Tibial nerve (tissue), 4 donors: ENCODE results near the gene THUMPD1. TPM values are rescaled to one million over a fixed set of nuclear protein-coding genes. Genes with fewer than 3 reads are reported as not detected.
"Not testable (repeated sequence)": the region's sequence is repeated elsewhere in the genome, so short reads cannot be mapped to it uniquely, and the experiment has no call there.

Source experiments
- DNase-seq, 2 donors: peaks; one replicate each; pipeline ENCODE4 v3.0.0-alpha.2; 2019; ENCODE audit warnings: low spot score in 2 of 2
- H3K27ac ChIP-seq, 4 donors: fragments of 200-600 bp; sonication (generic) in 3 of 4; one replicate each; pipeline ENCODE4 v1.5.1; 2017 to 2019; ENCODE audit warnings: mild to moderate bottlenecking in 1 of 4
- H3K27me3 ChIP-seq, 2 donors: fragments of 200-600 bp; sonication (generic) in 1 of 2; one replicate each; pipeline versions ENCODE4 v1.5.1 to v1.6.0; 2017 to 2019
- H3K36me3 ChIP-seq, 3 donors: fragments of 200-600 bp; sonication (generic); one replicate each; pipeline ENCODE4 v1.5.1; 2018 to 2019
- H3K4me1 ChIP-seq, 4 donors: fragments of 200-600 bp; sonication (generic) in 3 of 4; one replicate each; pipeline ENCODE4 v1.5.1; 2017 to 2019
- H3K4me3 ChIP-seq, 4 donors: fragments of 200-600 bp; sonication (generic) in 3 of 4; one replicate each; pipeline ENCODE4 v1.5.1; 2017 to 2019; ENCODE audit warnings: mild to moderate bottlenecking in 1 of 4, moderate library complexity in 1 of 4
- H3K9me3 ChIP-seq, 4 donors: fragments of 200-600 bp; sonication (generic) in 3 of 4; one replicate each; pipeline ENCODE4 v1.5.1; 2017 to 2019
- CTCF ChIP-seq, 5 experiments: fragments of 200-600 bp in 3 of 5; fragments of 450-650 bp in 2 of 5; sonication (generic) in 3 of 5; IDR thresholded peaks; one replicate each; pipeline ENCODE4 v1.5.1; 2016 to 2019; ENCODE audit warnings: antibody characterized with exemption in 5 of 5, mild to moderate bottlenecking in 3 of 5, moderate library complexity in 2 of 5
- EP300 ChIP-seq, 2 donors: sonication (generic); formaldehyde crosslinking; IDR thresholded peaks; one replicate each; pipeline ENCODE4 v1.6.1; 2017; ENCODE audit warnings: antibody characterized with exemption in 2 of 2, mild to moderate bottlenecking in 1 of 2
- POLR2A ChIP-seq, 2 donors: fragments of 450-650 bp; IDR thresholded peaks; one replicate each; pipeline ENCODE4 v1.6.1; 2017; ENCODE audit warnings: antibody characterized with exemption in 2 of 2, mild to moderate bottlenecking in 2 of 2, moderate library complexity in 2 of 2
- WGBS, 2 donors: methylation state at CpG; one replicate each; pipeline ENCODE4 v1.1.5; 2018; 5-methylcytosine and 5-hydroxymethylcytosine counted together
- total RNA-seq, 4 donors: library from RNA; depleted of rRNA; stranded (reverse); fragments of >200 nt; gene quantifications; one replicate each; pipeline ENCODE4 v1.1.0, GENCODE V29; 2016

THUMPD1 gene
- total RNA-seq, 4 donors from 2014 or later = 33.6 to 58.4 (median 49.8) TPM

- 77 to 81% methylated on average over 1 of the region's 1 CpG for WGBS, 2 donors
- H3K4me3 ChIP-seq = no peak overlapping the region
Observed at GRCh38 chr16:20761175-20761574, 19.6 kb upstream of the THUMPD1 start.

GRCh38 chr16:20760346-20760745, 18.7 kb upstream of the THUMPD1 start:
- H3K27ac ChIP-seq = no peak overlapping the region
- peaks cover 0 to 4% (median 0%) of the 10 kb centered on the region in 4 donors for H3K4me1 ChIP-seq
- no peaks in the 10 kb centered on the region for H3K9me3 ChIP-seq
- WGBS, 2 donors = 68% methylated on average over 2 of the region's 2 CpGs
- no peak for TF ChIP-seq CTCF (IDR thresholded peaks at IDR 0.05)
- TF ChIP-seq POLR2A (IDR thresholded peaks at IDR 0.05) = no peak
- TF ChIP-seq EP300 (IDR thresholded peaks at IDR 0.05) = no peak
- no peak overlapping the region for H3K4me3 ChIP-seq
- H3K36me3 ChIP-seq = no peaks in the 10 kb centered on the region
- no peaks in the 10 kb centered on the region for H3K27me3 ChIP-seq
- no peak for DNase-seq

More at GRCh38 chr16:20761175-20761574, 19.6 kb upstream of the THUMPD1 start:
- Histone ChIP-seq H3K36me3 (no peaks in the 10 kb centered on the region), H3K4me1 (peaks cover 0 to 4% (median 0%) of the 10 kb centered on the region in 4 donors), H3K9me3 (no peaks in the 10 kb centered on the region), H3K27ac (no peak overlapping the region), H3K27me3 (no peaks in the 10 kb centered on the region)
- no peak for DNase-seq
- TF ChIP-seq EP300 (IDR thresholded peaks at IDR 0.05) = no peak
- no peak for TF ChIP-seq POLR2A (IDR thresholded peaks at IDR 0.05)
- TF ChIP-seq CTCF (IDR thresholded peaks at IDR 0.05) = no peak

GRCh38 chr16:20755799-20756198, 14.2 kb upstream of the THUMPD1 start:
- not testable (repeated sequence) for H3K4me1 ChIP-seq, H3K36me3 ChIP-seq, H3K9me3 ChIP-seq, H3K27ac ChIP-seq, H3K4me3 ChIP-seq, H3K27me3 ChIP-seq, DNase-seq
- 93 to 96% methylated on average over 4 to 5 of the region's 5 CpGs for WGBS, 2 donors

GRCh38 chr16:20755238-20755637, 13.6 kb upstream of the THUMPD1 start:
- peaks cover 0 to 5% (median 0%) of the 10 kb centered on the region in 4 donors for H3K9me3 ChIP-seq
- no peaks in the 10 kb centered on the region for H3K27me3 ChIP-seq
- no peak for TF ChIP-seq CTCF (IDR thresholded peaks at IDR 0.05)
- TF ChIP-seq EP300 (IDR thresholded peaks at IDR 0.05) = no peak
- no peak for TF ChIP-seq POLR2A (IDR thresholded peaks at IDR 0.05)
- WGBS, 2 donors = 74 to 86% methylated on average over 1 of the region's 1 CpG
- H3K27ac ChIP-seq = no peak overlapping the region
- DNase-seq = no peak
- H3K36me3 ChIP-seq = no peaks in the 10 kb centered on the region
- no peaks in the 10 kb centered on the region for H3K4me1 ChIP-seq
- no peak overlapping the region for H3K4me3 ChIP-seq

- no peak overlapping the region for H3K4me3 ChIP-seq
- no peaks in the 10 kb centered on the region for H3K27me3 ChIP-seq
- no peak for TF ChIP-seq EP300 (IDR thresholded peaks at IDR 0.05)
- TF ChIP-seq CTCF (IDR thresholded peaks at IDR 0.05) = no peak
- no peak overlapping the region for H3K27ac ChIP-seq
- WGBS, 2 donors = 76 to 78% methylated on average over 1 of the region's 1 CpG
- H3K4me1 ChIP-seq = no peaks in the 10 kb centered on the region
- H3K36me3 ChIP-seq = no peaks in the 10 kb centered on the region
- H3K9me3 ChIP-seq = peaks cover 0 to 5% (median 0%) of the 10 kb centered on the region in 4 donors
- no peak for DNase-seq
Observed at GRCh38 chr16:20753727-20754126, 12.1 kb upstream of the THUMPD1 start.

- Histone ChIP-seq H3K27me3 (no peaks in the 10 kb centered on the region), H3K36me3 (no peaks in the 10 kb centered on the region), H3K9me3 (peaks cover 0 to 23% (median 4%) of the 10 kb centered on the region in 4 donors), H3K27ac (no peak overlapping the region), H3K4me1 (no peaks in the 10 kb centered on the region), H3K4me3 (no peak overlapping the region)
- TF ChIP-seq EP300 (IDR thresholded peaks at IDR 0.05) = no peak
- TF ChIP-seq POLR2A (IDR thresholded peaks at IDR 0.05) = no peak
- TF ChIP-seq CTCF (IDR thresholded peaks at IDR 0.05) = no peak
- WGBS, 2 donors = 89 to 90% methylated on average over 1 of the region's 1 CpG
- DNase-seq = no peak
Observed at GRCh38 chr16:20750558-20750957, 8.9 kb upstream of the THUMPD1 start.
